Thyroid gland (tissue), 4 donors: Measurements from ENCODE around the gene MKI67. TPM values are rescaled to one million over a fixed set of nuclear protein-coding genes. Genes with fewer than 3 reads are reported as not detected.

ENCODE experiments used
- DNase-seq, 2 donors: peaks; one replicate each; pipeline ENCODE4 v3.0.0-alpha.2; 2019
- H3K27ac ChIP-seq, 3 donors: fragments of 200-600 bp; sonication (generic); 1 replicate in 2 of 3; 2 replicates in 1 of 3; pipeline ENCODE4 v1.5.1; 2016 to 2019; ENCODE audit warnings: mild to moderate bottlenecking in 1 of 3, moderate library complexity in 1 of 3
- H3K27me3 ChIP-seq: fragments of 200-600 bp; sonication (generic); one replicate; pipeline ENCODE4 v1.5.1; 2019
- H3K36me3 ChIP-seq, 2 donors: fragments of 200-600 bp; sonication (generic); one replicate each; pipeline ENCODE4 v1.5.1; 2016 to 2019
- H3K4me1 ChIP-seq, 2 donors: fragments of 200-600 bp; sonication (generic); one replicate each; pipeline ENCODE4 v1.5.1; 2017 to 2019
- H3K4me3 ChIP-seq, 3 donors: fragments of 200-600 bp; sonication (generic); replicated peaks in 1 of 3; 1 replicate in 2 of 3; 2 replicates in 1 of 3; pipeline ENCODE4 v1.5.1; 2016; ENCODE audit warnings: mild to moderate bottlenecking in 1 of 3
- H3K9me3 ChIP-seq: fragments of 200-600 bp; sonication (generic); one replicate; pipeline ENCODE4 v1.5.1; 2017
- POLR2A ChIP-seq, 2 donors: fragments of 450-650 bp; IDR thresholded peaks; one replicate each; pipeline ENCODE4 v1.6.1; 2017; ENCODE audit warnings: antibody characterized with exemption in 2 of 2, mild to moderate bottlenecking in 2 of 2, moderate library complexity in 1 of 2
- WGBS, 2 donors: methylation state at CpG; one replicate each; pipeline ENCODE4 v1.1.5; 2017; 5-methylcytosine and 5-hydroxymethylcytosine counted together
- intact Hi-C: fragments of 100-400 bp; cut with DNase I; formaldehyde crosslinking; loops from one replicate; pipeline ENCODE4 v1.15.1; 2023
- total RNA-seq, 4 donors: library from RNA; depleted of rRNA; stranded (reverse); fragments of >200 nt; gene quantifications; one replicate each; pipeline ENCODE4 v1.2.3, GENCODE V29; 2016
- TF ChIP-seq, protein P1 (sequence below), 6 experiments: fragments of 200-600 bp in 3 of 6; fragments of 450-650 bp in 3 of 6; sonication (generic) in 3 of 6; IDR thresholded peaks; one replicate each; pipeline ENCODE4 v1.5.1; 2016 to 2019; ENCODE audit warnings: antibody characterized with exemption in 6 of 6, mild to moderate bottlenecking in 2 of 6, inconsistent platforms in 1 of 6, moderate library complexity in 1 of 6

The MKI67 gene
- total RNA-seq, 4 donors from 2014 or later, result 0.24 to 1.9 (median 0.76) TPM

DNA sequence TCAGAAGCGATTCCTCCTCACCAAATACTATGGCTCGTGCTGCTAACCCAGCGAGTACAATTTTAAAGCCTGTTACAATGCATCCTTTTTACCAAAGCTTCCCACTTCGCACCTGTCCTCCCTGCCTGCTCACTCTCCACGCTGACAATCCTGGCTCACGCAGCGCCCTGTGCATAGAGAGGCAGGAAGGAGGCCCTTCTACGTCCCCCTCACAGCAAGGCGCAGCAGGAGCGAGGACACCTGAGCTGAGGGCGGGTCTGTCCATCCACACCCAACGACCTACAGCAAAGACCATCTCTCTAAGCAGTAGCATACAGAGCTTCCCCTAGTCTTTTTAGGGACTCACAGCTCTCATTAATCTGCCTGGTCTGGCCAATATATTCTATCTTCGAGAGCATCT, 46.0 kb downstream of the MKI67 start:
- Histone ChIP-seq H3K4me3 (no peak overlapping the region), H3K4me1 (no peaks in the 10 kb centered on the region), H3K27ac (no peak overlapping the region), H3K27me3 (no peaks in the 10 kb centered on the region), H3K36me3 (peaks cover 0 to 6% of the 10 kb centered on the region in 2 donors), H3K9me3 (no peaks in the 10 kb centered on the region)
- DNase-seq, result no peak
- intact Hi-C loops, result no loop called here
- 81 to 86% methylated on average over 13 of the region's 13 CpGs for whole genome bisulfite sequencing, 2 donors
- TF ChIP-seq POLR2A (IDR thresholded peaks at IDR 0.05), result no peak
- TF ChIP-seq, protein P1, sequence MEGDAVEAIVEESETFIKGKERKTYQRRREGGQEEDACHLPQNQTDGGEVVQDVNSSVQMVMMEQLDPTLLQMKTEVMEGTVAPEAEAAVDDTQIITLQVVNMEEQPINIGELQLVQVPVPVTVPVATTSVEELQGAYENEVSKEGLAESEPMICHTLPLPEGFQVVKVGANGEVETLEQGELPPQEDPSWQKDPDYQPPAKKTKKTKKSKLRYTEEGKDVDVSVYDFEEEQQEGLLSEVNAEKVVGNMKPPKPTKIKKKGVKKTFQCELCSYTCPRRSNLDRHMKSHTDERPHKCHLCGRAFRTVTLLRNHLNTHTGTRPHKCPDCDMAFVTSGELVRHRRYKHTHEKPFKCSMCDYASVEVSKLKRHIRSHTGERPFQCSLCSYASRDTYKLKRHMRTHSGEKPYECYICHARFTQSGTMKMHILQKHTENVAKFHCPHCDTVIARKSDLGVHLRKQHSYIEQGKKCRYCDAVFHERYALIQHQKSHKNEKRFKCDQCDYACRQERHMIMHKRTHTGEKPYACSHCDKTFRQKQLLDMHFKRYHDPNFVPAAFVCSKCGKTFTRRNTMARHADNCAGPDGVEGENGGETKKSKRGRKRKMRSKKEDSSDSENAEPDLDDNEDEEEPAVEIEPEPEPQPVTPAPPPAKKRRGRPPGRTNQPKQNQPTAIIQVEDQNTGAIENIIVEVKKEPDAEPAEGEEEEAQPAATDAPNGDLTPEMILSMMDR (IDR thresholded peaks at IDR 0.05), result no peak

DNA sequence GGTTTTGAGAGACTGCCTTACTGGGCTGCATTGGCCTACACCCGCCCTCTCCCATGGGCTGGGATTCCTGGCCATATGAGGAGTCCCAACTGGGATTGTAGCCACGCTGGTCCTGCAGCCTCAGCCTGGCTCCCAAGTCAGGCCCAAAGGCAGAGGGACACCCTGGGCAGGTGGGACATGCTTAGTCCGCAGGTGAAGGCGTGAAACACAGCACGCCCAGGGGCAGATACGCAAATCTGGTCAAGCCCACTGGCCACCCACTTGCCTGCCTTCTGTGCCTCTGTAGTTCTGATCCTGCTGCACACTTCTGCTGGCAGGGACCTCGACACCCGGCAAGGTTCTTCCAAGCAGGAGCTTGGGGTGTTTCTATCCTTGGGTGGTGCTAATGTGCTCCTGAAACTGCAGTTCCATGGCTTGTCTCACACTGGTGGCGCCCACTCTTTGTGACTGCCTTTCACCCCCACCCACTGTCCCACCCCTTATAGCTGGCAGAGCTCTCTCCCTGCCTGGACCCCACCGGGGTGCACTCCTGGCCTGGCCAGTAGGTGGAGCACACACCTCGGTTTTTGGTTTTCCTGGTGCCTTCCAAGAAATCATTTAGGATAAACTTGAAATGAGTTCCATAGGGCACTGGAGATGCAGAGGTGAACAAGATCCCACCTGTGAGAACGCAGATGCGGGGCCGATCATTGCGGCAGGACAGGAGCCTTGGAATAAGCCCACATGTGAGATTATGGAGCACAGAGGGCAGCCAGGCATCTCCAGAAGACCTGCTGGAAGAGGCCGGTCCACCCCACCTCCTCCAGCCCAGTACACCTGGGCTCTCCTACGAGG, 47.9 kb downstream of the MKI67 start:
- H3K36me3 ChIP-seq, result peaks cover 0 to 6% of the 10 kb centered on the region in 2 donors
- no peaks in the 10 kb centered on the region for H3K27me3 ChIP-seq
- H3K4me1 ChIP-seq, result no peaks in the 10 kb centered on the region
- no peak overlapping the region for H3K4me3 ChIP-seq
- H3K9me3 ChIP-seq, result no peaks in the 10 kb centered on the region
- no peak for DNase-seq
- no peak for TF ChIP-seq POLR2A (IDR thresholded peaks at IDR 0.05)
- TF ChIP-seq, protein P1 (IDR thresholded peaks at IDR 0.05), result peak in 4 of 6 experiments; percentile 36 to 70 (median 46)
- intact Hi-C loops, result no loop called here
- H3K27ac ChIP-seq, result no peak overlapping the region
- 61 to 73% methylated on average over 8 to 17 of the region's 17 CpGs for WGBS, 2 donors

DNA sequence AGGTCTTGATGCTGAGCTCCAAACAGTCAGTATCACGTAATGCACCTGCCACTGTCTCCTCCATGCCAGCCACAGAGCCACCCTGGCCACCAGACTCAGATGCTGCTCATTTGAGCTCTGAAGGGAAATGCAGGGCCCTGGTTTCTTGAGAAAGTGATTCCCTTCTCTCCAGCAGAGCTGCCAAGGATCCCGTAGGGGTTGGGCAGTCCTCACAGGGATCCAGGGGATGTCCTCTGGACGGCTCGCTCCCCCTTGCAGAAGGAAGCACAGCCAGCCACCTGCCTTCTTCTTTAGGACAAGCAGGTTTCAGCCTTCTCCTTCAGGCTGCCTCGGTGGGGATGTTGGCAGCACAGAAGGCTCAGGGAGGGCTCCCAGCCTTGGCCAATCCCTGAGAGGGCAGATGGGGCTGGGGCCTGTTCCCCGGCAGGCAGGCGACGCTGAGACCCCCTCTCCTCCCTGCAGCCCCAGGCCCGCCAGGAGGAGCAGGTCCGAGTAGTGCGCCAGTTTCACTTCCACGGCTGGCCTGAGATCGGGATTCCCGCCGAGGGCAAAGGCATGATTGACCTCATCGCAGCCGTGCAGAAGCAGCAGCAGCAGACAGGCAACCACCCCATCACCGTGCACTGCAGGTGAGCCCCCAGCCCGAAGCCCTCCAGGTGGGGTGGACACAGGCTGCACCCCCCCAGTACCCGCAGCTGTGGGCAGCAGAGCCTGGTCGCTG, 48.9 kb downstream of the MKI67 start:
- Histone ChIP-seq H3K36me3 (peaks cover 0 to 6% of the 10 kb centered on the region in 2 donors), H3K27ac (no peak overlapping the region), H3K4me3 (no peak overlapping the region), H3K27me3 (no peaks in the 10 kb centered on the region), H3K4me1 (no peaks in the 10 kb centered on the region), H3K9me3 (no peaks in the 10 kb centered on the region)
- 89 to 92% methylated on average over 13 to 15 of the region's 21 CpGs for WGBS, 2 donors
- DNase-seq, result no peak
- TF ChIP-seq POLR2A (IDR thresholded peaks at IDR 0.05), result no peak
- TF ChIP-seq, protein P1 (IDR thresholded peaks at IDR 0.05), result no peak
- intact Hi-C loops, result no loop called here

DNA sequence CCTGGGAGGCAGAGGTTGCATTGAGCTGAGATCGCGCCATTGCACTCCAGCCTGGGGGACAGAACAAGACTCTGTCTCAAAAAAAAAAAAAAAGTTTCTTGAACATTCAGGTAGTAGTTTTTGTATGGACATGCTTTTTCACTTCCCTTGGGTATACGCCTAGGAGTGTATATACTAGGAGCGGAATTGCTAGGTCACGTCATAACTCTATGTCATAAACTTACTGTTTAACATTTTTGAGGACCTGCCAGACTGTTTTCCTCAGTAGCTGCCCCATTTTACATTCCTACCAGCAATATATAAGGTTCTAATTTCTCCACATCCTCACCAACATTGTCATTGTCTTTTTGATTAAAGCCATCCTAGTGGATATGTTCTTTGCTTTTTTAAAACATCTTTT, 51.6 kb downstream of the MKI67 start:
- no peaks in the 10 kb centered on the region for H3K9me3 ChIP-seq
- peaks cover 0 to 6% of the 10 kb centered on the region in 2 donors for H3K36me3 ChIP-seq
- no peak overlapping the region for H3K27ac ChIP-seq
- DNase-seq, result no peak
- WGBS, 2 donors, result 97% methylated on average over 5 of the region's 5 CpGs
- H3K27me3 ChIP-seq, result no peaks in the 10 kb centered on the region
- intact Hi-C loops, result no loop called here
- TF ChIP-seq POLR2A (IDR thresholded peaks at IDR 0.05), result no peak
- TF ChIP-seq, protein P1 (IDR thresholded peaks at IDR 0.05), result no peak
- H3K4me3 ChIP-seq, result no peak overlapping the region
- no peaks in the 10 kb centered on the region for H3K4me1 ChIP-seq

DNA sequence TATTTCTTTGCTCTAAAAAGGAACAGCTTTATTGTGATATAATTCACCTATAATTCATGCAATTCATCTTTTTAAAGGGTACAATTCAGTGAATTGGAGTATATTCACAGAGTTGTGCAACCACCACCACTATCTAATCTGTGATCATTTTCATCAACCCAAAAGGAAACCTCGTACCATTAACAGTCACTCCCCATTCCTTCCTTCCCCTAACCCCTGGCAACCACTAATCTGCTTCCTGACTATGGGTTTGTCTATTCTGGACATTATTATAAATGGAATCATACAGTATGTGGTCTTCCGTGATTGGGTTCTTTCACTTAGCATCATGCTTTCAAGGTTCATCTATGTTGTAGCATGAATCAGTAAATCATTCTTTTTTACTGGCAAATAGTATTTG, 52.3 kb downstream of the MKI67 start:
- Histone ChIP-seq H3K9me3 (no peaks in the 10 kb centered on the region), H3K36me3 (peaks cover 0 to 6% of the 10 kb centered on the region in 2 donors), H3K4me1 (no peaks in the 10 kb centered on the region), H3K4me3 (no peak overlapping the region), H3K27ac (no peak overlapping the region), H3K27me3 (no peaks in the 10 kb centered on the region)
- 87% methylated on average over 2 of the region's 2 CpGs for WGBS, 2 donors
- no peak for TF ChIP-seq POLR2A (IDR thresholded peaks at IDR 0.05)
- TF ChIP-seq, protein P1 (IDR thresholded peaks at IDR 0.05), result no peak
- intact Hi-C loops, result no loop called here
- DNase-seq, result no peak
